ENCODE results near the gene OR2H2. TPM values are rescaled to one million over a fixed set of nuclear protein-coding genes. Genes with fewer than 3 reads are reported as not detected.

Gene OR2H2
- total and polyA plus RNA-seq, 2 experiments from 2014 or later: 0.86 TPM; not detected in 1

- TF ChIP-seq ZNF462 (CRISPR knock-in tag; IDR thresholded peaks at IDR 0.05) (no peak), REST (IDR thresholded peaks at IDR 0.05; ENCODE audit: unreplicated experiment) (no peak)
Measured at GRCh38 chr6:29561091-29561490, 23.8 kb upstream of the OR2H2 start (continued).

- H3K27ac Mint-ChIP-seq: no peak overlapping the region
- DNase-seq (ENCODE audit: low spot score): no peak
- Histone ChIP-seq H2AFZ (no peak overlapping the region), H4K20me1 (replicated peaks; ENCODE audit: insufficient read depth) (no peaks in the 10 kb centered on the region), H3K36me3 (ENCODE audit: insufficient read depth) (no peaks in the 10 kb centered on the region), H3K79me2 (replicated peaks; ENCODE audit: insufficient read depth) (no peaks in the 10 kb centered on the region), H3K4me3 (no peak overlapping the region), H3K27me3 (ENCODE audit: insufficient read depth) (peaks cover 6% of the 10 kb centered on the region), H3K4me2 (no peak overlapping the region), H3K27ac (ENCODE audit: low read depth) (no peak overlapping the region), H3K9me2 (ENCODE audit: insufficient read depth) (0 out of 2 replicates have a peak, but pooled peaks cover 4% of the 10 kb centered on the region), H3K4me1 (ENCODE audit: insufficient read depth) (peaks cover 26% of the 10 kb centered on the region), H3F3A (replicated peaks; ENCODE audit: low read depth) (no peaks in the 10 kb centered on the region; the same call in 1 of the 2 replicates)
- H3K4me3 Mint-ChIP-seq: no peak overlapping the region
- H3K27me3 Mint-ChIP-seq (ENCODE audit: insufficient read depth, low read depth, poor library complexity): peaks cover 11% of the 10 kb centered on the region
- peaks cover 3% of the 10 kb centered on the region; the same call in 1 of the 3 replicates for H3K9me3 Mint-ChIP-seq
- no peak for ATAC-seq
- no peaks in the 10 kb centered on the region for H3K36me3 Mint-ChIP-seq (ENCODE audit: low read depth)
- H3K4me1 Mint-ChIP-seq: peaks cover 33% of the 10 kb centered on the region
- TF ChIP-seq STAT1 (IDR thresholded peaks at IDR 0.05; ENCODE audit: unreplicated experiment): no peak
- no peak for TF ChIP-seq JUNB (IDR thresholded peaks at IDR 0.05; ENCODE audit: unreplicated experiment)
- TF ChIP-seq EZH2phosphoT487 (IDR thresholded peaks at IDR 0.05; ENCODE audit: unreplicated experiment): no peak
- no peak for TF ChIP-seq CREB1 (CRISPR knock-in tag; IDR thresholded peaks at IDR 0.05; ENCODE audit: low read depth)
- no peak for TF ChIP-seq EZH2 (IDR thresholded peaks at IDR 0.05; ENCODE audit: low read depth, unreplicated experiment)
Measured at GRCh38 chr6:29561606-29562181, 23.2 kb upstream of the OR2H2 start.

Measured in GM23338 (cell line).